A673 (cell line): Measurements from ENCODE around the gene DNAL4. TPM values are rescaled to one million over a fixed set of nuclear protein-coding genes. Genes with fewer than 3 reads are reported as not detected.
A peak's percentile ranks its signal among the peaks of the same experiment; 100 is the strongest.

Experiments
- BruUV-seq: library from RNA; stranded (reverse); fragments of 400-500 nt; replicated peaks from 2 replicates; lab custom pipeline; 2021; lab: Mats Ljungman, UMichigan
- CTCF ChIA-PET: fragments of 300-600 bp; sonication (Branson Sonifier 250); formaldehyde crosslinking; loops from one replicate; lab custom pipeline; 2022; ENCODE audit warnings: antibody characterized with exemption; lab: Charles Lee
- POLR2A ChIA-PET: fragments of 300-600 bp; sonication (Branson Sonifier 250); formaldehyde crosslinking; loops from one replicate; lab custom pipeline; 2022; ENCODE audit warnings: antibody characterized with exemption; ENCODE audit not compliant: low non-redundant PET; lab: Charles Lee
- DNase-seq: peaks from one replicate; pipeline ENCODE4 v3.0.0-alpha.2; 2015; ENCODE audit warnings: low spot score
- H3K27ac ChIP-seq: fragments of 200-600 bp; sonication (generic); 2 replicates; pipeline ENCODE4 v1.5.1; 2016; ENCODE audit warnings: mixed run types, low read depth, mild to moderate bottlenecking, mixed read lengths, antibody characterized with exemption, low read length; ENCODE audit not compliant: poor library complexity, severe bottlenecking
- H3K27me3 ChIP-seq: fragments of 200-600 bp; sonication (generic); replicated peaks from 2 replicates; pipeline ENCODE4 v1.6.1; 2017; ENCODE audit warnings: mixed run types, low read depth, mild to moderate bottlenecking, mixed read lengths, antibody characterized with exemption, low read length; ENCODE audit not compliant: insufficient read depth, poor library complexity
- H3K36me3 ChIP-seq: fragments of 200-600 bp; sonication (generic); 2 replicates; pipeline ENCODE4 v1.6.1; 2016; ENCODE audit warnings: mixed run types, mild to moderate bottlenecking, mixed read lengths, antibody characterized with exemption, low read length; ENCODE audit not compliant: insufficient read depth, poor library complexity, severe bottlenecking
- H3K4me1 ChIP-seq: fragments of 200-600 bp; sonication (generic); 2 replicates; pipeline ENCODE4 v1.6.1; 2017; ENCODE audit warnings: mixed run types, mild to moderate bottlenecking, mixed read lengths, antibody characterized with exemption, low read length; ENCODE audit not compliant: insufficient read depth, poor library complexity, severe bottlenecking
- H3K4me3 ChIP-seq: fragments of 200-600 bp; sonication (generic); 2 replicates; pipeline ENCODE4 v1.5.1; 2016; ENCODE audit warnings: low read depth, mixed run types, mild to moderate bottlenecking, mixed read lengths, low read length; ENCODE audit not compliant: poor library complexity, severe bottlenecking
- H3K9me3 ChIP-seq: fragments of 200-600 bp; sonication (generic); 2 replicates; pipeline ENCODE4 v1.6.1; 2016; ENCODE audit warnings: mixed run types, low read depth, mild to moderate bottlenecking, mixed read lengths, antibody characterized with exemption, low read length; ENCODE audit not compliant: poor library complexity, severe bottlenecking
- CTCF ChIP-seq: fragments of 300-800, 200-600 bp; sonication (generic); conservative IDR thresholded peaks from 2 replicates; pipeline ENCODE4 v1.5.1; 2017; ENCODE audit warnings: low read depth, mild to moderate bottlenecking, antibody characterized with exemption, low read length, moderate library complexity, mixed read lengths
- EZH2 ChIP-seq: fragments of 200-600 bp; sonication (generic); IDR thresholded peaks from 2 replicates; pipeline ENCODE4 v1.6.1; 2017; ENCODE audit warnings: borderline replicate concordance, low read depth, mild to moderate bottlenecking, mixed read lengths, antibody characterized with exemption, low read length; ENCODE audit not compliant: poor library complexity, severe bottlenecking
- intact Hi-C: fragments of 100-400 bp; cut with micrococcal nuclease; formaldehyde crosslinking; loops from one replicate; pipeline ENCODE4 v1.10.0; 2022; ENCODE audit not compliant: unreplicated experiment
- total RNA-seq: library from RNA; stranded (reverse); gene quantifications from 2 replicates; pipeline ENCODE4 v1.2.3, GENCODE V29; 2021

The DNAL4 gene
- total RNA-seq, 1 experiment from 2014 or later = 59.1 TPM

- no peaks in the 10 kb centered on the region for H3K9me3 ChIP-seq
- H3K4me1 ChIP-seq = peaks cover 17% of the 10 kb centered on the region
- DNase-seq = no peak
- H3K27me3 ChIP-seq = no peaks in the 10 kb centered on the region
- no peak overlapping the region for H3K4me3 ChIP-seq
- BruUV-seq = no TSS peak
- H3K36me3 ChIP-seq = peaks cover 17% of the 10 kb centered on the region
- no peak overlapping the region for H3K27ac ChIP-seq
- CTCF ChIA-PET = no interaction called here
- POLR2A ChIA-PET = no interaction called here
- TF ChIP-seq CTCF (no peak), EZH2 (no peak)
- intact Hi-C loops = no loop called here
These were observed 41.0 kb upstream of the DNAL4 start for GRCh38 chr22:38834991-38835390.

- CTCF ChIA-PET = interaction anchor here (0.6 kb wide), 1 partner anchor 695 kb away, joined by 3 read pairs; no protein-coding TSS in a partner anchor
- H3K27ac ChIP-seq = no peak overlapping the region
- no peak for DNase-seq
- no peak overlapping the region for H3K4me3 ChIP-seq
- H3K4me1 ChIP-seq = peaks cover 11% of the 10 kb centered on the region
- H3K27me3 ChIP-seq = no peaks in the 10 kb centered on the region
- POLR2A ChIA-PET = no interaction called here
- H3K36me3 ChIP-seq = peaks cover 17% of the 10 kb centered on the region
- H3K9me3 ChIP-seq = no peaks in the 10 kb centered on the region
- intact Hi-C loops = no loop called here
- TF ChIP-seq CTCF = no peak
- no peak for TF ChIP-seq EZH2
- no TSS peak for BruUV-seq
These were observed 40.4 kb upstream of the DNAL4 start for GRCh38 chr22:38834215-38834953.

- TF ChIP-seq CTCF = no peak
- no peak for TF ChIP-seq EZH2
- CTCF ChIA-PET = interaction anchor here (0.5 kb wide), 1 partner anchor 19 kb away, joined by 5 read pairs; no protein-coding TSS in a partner anchor
- POLR2A ChIA-PET = interaction anchor here (0.7 kb wide), 1 partner anchor 118 kb away, joined by 5 read pairs; no protein-coding TSS in a partner anchor
- H3K27ac ChIP-seq = peak overlapping the region; percentile 45
- BruUV-seq = no TSS peak
- no peaks in the 10 kb centered on the region for H3K27me3 ChIP-seq
- no peak for DNase-seq
- H3K4me3 ChIP-seq = no peak overlapping the region
- H3K4me1 ChIP-seq = peaks cover 10% of the 10 kb centered on the region
- H3K36me3 ChIP-seq = peaks cover 20% of the 10 kb centered on the region
- H3K9me3 ChIP-seq = no peaks in the 10 kb centered on the region
- intact Hi-C loops = no loop called here
These were observed 39.1 kb upstream of the DNAL4 start for GRCh38 chr22:38833061-38833460.
